Kasumi-1 (cell line): ENCODE data around the gene CTNNBL1.

Source experiments
- DNase-seq, 2 experiments: peaks; one replicate each; lab custom pipeline; 2025; lab: John Stamatoyannopoulos, UW

The CTNNBL1 gene

DNA sequence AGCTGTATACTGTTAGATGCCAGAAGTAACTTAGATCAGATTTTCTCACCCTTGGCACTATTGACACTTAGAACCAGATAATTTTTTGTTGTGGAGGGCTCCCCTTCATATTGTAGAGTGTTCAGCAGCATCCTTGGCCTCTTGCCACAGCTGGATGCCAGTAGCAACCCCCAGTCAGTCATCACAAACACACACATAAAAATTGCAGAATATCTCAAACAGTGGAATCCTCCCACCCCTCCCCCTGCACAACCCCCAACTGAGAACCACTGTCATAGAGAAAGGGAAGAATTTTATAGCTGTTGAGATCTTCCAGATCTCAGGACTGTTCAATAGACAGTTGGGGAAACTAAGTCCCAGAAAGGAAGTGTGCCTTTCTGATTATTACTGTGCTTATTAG, 127.9 kb downstream of the CTNNBL1 start:
- no peak for DNase-seq

DNA sequence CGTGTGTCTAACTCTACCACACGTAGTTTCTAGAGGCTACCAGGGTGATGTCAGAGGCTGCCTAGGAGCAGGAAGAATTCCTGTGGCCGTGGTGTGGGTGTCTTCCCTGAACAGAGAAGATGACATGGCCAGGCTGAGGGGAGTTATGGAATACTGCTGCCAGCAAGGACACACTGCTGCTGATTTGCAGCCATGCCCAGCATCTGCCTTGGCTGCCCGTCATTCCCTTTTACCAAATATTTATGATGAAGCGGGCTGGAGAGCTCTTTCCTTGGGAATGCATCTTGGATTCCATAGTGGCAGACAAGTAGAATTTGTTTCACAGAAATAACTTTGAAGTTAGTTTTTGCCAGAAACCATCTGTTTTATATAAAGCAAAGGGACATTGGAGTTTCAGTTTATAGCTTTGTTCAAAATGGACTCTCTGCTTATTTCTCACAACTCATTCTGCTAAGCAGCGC, 128.3 kb downstream of the CTNNBL1 start:
- no peak for DNase-seq

DNA sequence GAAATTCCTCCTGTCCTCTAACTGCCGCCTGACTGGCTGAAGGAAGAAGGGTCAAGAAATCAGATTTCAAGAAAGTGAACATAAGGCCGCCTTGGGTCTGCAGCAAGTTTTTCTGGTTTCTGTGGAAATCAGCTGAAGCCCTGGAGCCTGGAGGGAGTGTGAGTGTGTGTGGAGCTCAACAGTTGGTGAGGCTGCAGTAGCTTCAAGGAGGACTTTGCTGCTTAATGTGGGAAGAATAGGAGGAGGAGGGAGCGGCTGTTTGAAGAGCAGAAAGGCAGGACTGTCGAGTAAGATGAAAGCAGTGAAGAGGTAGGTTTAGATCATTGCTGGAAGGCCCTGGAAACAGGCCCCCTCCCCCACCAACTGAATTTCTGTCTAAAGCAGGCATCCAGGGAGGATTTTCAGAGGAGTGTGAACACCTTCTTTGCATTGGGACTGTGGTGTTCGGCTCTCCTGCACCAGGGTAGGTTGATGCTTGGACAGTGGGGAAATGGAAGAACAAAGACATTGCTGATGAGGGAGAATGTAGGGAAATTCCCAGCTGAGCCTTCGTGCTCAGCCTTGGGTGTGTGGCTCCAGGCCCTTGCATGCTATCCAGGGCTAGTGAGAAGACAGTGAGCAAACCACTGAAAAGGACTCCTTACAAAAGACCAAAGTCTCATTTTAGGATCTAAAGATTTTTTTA, 129.6 kb downstream of the CTNNBL1 start:
- no peak for DNase-seq

DNA sequence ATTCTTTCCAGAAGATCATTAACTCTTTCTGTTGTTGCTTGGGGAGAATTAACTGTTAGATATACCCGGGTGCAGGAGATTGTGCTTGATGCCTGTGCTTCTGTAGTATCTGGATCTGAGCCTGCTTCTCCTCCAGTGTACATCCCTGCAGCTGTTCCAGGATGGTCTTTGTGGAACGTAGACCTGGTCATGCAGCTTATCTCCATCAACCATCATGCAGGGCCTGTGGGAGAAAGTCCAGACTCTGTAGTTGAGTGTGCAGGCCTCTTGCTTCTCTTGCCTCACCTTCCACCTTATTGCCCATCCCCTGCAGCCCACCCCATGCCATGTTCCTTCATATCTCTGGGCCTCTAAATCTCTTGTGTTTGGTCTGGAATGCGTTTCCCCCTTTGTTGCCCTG, 133.8 kb downstream of the CTNNBL1 start:
- DNase-seq, result no peak

DNA sequence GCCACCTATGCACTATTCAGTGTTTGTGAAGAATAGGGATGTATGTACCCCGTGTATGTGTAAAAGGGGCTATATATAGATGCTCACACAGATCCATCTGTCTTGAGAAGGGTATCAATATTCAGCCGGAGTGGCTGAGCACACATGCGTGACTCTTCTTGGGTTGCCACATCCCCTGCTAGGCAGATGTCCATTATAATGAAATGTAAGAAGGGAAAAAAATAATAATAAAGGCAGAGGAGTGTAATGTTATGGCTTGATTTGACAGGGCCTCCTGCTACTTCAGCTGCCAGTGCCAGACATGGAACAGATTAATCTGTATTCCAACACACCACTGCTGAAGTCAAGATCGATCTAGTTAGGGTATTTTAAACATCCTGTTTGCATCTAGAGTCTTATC, 134.9 kb downstream of the CTNNBL1 start:
- DNase-seq, result no peak

DNA sequence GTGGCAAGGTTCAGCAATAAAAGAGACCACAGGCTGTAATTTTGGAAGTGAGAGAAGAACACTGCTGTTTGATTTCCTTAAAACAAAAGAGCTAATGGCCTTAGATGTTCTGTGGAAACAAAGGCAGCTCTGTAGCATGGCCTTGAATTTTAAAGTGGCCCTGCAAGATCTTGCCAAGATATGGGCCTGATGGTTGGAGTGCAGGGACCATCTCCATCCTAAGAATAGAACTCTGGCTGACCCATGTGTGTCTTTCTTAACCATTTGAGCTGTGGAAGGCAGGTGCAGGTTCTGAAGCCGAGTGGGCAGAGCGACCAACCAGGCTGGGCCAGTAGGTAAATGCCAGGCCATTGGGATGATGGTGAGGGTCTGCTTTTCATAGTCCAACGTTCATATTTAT, 135.3 kb downstream of the CTNNBL1 start:
- DNase-seq, result no peak

DNA sequence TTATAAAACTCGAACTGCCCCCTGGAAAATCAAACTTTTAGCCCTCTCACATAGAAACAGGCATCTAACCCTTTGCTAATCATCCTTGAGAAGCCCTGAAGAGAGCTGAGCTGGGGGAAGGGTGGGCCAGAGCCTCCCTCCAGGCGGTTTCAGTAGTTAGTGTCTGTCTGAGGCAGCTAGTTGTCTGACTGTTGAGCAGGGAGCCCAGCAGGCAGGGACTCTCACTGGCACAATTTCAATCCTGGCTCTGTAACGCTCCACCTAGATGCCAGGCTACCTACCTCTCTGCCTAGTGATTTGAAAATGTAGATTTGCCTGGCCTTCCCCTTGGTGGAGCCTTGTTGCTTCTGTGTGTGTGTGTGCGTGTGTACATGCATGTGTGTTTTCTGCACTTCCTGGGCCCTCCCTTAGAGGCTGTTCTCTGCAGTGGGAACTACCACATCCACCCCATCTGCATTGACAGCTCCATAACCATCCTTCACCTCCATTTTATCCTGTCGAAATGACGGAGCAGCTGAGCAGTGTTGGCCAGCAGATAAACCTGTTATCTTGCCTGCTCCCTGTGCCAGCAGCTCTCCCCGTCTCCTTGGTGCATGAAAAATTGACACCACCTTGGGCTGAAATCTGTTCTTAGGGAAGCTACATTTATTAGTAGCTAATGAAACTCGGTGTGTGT, 139.5 kb downstream of the CTNNBL1 start:
- DNase-seq, result no peak

DNA sequence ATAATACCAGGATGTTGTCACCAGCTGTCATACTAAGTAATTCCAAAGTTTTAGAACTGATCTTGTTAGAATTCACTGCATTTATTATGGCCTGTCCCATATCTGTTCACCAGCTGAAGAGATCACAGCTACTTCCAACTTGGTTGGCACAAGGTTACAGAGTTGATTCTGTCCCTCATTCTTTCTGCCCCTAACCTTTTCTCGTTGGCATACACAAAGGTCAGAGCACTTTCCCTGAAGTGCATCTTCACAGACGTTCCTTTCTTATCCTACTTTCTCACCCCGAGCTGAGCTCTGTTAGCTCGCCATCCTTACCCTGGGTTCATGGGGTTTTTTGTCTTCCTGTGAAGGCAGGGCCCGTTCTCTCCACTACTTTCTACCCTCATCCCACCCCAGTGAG, 143.1 kb downstream of the CTNNBL1 start:
- DNase-seq, result no peak

DNA sequence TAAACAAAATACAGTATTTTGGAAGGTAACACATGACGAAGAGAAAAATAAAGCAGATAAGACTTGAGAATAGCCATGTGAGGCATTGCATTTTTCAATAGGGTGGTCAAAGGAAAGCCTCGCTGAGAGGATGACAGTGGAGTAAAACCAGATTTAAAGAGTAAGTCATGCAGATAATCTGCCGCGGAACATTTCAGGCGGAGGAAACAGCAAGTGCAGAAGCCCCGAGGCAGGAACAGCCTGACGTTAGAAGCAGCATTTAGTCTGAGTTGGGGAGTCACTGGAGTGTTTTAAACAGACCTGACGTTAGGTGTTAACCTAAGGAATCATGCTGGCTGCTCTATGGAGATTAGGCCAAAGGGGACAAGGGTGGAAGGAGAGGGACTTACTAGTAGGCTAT, 144.1 kb downstream of the CTNNBL1 start:
- no peak for DNase-seq

DNA sequence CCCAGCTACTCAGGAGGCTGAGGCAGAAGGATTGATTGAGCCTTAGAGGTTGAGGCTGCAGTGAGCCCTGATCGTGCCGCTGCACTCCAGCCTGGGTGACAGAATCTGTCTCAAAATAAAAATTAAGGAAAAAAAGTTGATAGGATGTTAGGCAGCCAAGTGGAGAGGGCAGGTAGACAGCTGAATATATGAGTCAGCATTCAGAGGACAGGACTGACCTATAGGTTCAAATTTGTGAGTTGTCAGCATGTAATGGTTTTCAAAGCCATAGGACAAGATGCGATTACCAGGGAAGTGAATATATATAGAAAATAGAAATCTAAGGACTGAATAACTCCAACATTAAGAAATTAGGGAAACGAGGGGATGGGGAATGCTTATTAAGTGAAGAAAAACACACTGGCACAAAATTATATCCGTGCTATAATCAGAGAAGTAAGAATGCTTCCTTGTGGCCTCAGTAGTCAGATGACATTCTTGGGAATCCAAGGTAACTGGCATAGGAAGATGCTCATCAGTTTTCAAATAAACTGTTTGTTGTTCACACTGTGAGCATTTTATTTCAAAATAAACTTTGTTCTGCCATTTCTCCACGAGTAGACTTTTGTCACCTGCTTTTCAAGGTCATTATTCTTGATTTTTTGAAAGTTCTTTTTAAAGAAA, 145.1 kb downstream of the CTNNBL1 start:
- no peak for DNase-seq

DNA sequence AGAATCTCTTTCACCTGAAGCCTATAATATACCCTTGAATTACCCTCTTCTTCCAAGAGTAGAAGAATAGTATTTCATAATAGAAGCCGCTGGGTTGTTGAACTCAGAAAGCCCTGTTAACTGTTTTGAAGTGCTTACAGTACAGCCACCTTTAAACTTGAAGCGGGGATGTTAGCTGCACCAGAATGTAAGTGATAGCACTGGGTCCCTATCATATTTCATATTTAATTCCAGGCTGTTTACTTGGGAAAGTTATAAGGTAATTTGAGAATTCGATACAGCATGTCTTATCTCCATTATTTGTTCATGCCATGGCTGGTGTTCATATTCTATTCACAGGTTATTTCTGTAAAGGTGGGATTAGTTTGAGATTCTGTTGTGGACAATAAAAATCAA, 145.6 kb downstream of the CTNNBL1 start:
- no peak for DNase-seq

DNA sequence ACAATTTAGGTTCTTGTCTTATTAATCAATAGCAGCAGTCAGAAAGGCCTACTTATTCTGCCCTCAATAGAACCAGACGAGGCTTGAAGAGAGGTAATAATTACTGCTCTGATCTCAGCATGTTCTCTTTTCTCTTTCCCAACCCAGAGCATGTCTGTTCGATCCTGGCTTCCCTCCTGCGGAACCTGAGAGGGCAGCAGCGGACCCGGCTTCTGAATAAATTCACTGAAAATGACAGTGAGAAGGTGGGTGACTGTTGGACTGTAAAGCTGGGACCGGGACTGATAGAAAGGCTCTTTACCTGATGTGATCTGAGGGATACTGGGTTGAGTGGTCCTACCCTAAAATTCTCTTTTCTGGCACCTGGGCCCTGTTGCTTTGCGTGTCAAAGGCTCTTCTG, 146.1 kb downstream of the CTNNBL1 start:
- DNase-seq, result no peak

DNA sequence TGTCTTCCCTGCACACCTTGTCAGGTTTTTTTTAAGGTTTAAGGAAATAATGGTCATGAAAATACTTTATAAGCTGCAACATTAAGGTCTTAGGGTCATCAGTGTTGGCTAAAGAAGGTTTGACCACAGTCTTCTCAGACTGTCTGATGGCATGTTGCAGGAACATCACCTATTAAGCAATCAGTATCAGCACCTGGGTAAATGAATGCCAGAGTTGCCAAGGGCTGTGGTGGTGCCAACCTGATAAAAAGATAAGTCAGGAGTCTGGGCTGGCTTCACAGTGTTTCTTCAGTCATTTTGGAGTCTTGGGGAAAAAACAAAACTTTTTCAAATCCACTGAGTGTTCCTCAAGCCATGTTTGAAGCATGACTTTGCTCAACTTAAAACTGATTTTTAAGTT, 147.6 kb downstream of the CTNNBL1 start:
- no peak for DNase-seq

DNA sequence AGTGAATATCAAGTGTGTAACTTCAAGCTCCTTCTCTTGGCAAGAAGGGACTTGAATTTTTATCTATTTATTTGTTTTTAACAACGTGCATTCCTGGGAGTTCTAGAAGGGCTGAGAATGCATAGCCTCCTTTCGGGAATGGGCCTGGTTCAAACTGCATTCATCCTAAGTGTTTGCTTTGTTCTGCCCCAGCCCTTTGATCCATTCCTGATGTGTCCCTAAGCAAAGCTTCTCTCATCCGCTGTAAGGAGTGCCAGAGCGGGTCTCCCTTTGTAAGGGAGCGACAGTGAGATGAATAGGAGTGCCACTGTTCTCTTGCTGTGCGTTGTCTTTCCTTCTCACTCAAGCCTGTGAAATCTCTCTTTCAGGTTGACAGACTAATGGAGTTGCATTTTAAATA, 148.1 kb downstream of the CTNNBL1 start:
- DNase-seq, result no peak

DNA sequence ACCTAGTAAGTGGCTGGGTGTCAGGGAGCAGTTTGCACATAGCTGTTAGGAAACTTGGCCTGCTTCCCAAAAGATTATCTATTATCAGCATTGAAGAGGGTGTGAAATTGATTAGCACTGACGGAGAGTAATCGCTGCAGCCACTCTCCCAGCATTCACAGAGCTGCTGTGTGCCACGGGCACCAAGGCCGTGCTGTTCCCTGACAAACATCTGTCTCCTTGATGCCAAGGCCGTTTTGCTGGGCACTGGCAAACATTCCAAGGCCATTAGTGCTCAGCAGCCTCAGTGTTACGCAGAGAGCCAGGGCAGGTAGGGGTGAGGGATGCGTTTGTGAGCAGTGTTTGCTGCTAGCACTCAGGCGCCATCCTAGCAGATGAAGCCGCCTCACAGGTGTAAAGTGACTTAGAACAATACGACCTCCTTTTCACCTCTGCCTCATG, 151.4 kb downstream of the CTNNBL1 start:
- no peak for DNase-seq

DNA sequence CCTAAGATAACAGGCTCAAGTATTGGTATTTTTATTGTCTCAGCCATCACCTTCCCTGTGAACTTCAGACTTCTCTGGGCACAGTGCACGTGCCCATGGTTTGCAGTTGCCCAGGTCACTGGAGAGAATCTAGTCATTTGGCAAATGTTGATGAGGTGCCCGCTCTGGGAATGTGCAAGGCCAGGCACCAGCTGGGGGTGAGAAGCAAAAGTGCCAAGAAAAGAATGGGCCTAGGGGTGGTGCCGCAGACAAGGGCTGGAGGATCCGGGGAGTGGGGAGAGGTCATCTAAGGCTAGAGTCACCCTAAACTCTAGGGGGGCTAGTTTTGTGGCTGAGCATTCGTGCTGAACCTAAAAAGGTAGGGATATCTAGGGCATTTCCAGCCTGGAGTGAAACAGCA, 152.0 kb downstream of the CTNNBL1 start:
- no peak for DNase-seq

DNA sequence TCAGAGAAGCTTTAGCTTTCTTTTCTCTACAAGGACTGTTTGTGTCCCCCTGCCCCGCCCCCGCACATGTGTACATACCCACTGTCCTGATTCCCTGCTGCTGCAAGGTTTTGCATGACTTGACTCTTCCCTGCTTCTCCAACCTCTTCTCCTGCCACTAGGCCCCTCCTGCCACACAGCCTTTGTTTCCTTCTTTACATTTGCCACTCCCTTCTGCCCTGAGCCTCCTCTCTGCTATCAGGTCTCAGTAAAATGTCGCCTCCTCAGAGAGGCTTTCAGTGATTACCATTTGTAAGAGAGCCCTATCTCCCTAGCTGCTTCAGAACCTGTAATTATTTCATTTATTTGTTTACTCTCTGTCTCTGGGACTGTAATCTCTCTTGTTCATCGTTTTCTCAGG, 152.7 kb downstream of the CTNNBL1 start:
- DNase-seq, result no peak

DNA sequence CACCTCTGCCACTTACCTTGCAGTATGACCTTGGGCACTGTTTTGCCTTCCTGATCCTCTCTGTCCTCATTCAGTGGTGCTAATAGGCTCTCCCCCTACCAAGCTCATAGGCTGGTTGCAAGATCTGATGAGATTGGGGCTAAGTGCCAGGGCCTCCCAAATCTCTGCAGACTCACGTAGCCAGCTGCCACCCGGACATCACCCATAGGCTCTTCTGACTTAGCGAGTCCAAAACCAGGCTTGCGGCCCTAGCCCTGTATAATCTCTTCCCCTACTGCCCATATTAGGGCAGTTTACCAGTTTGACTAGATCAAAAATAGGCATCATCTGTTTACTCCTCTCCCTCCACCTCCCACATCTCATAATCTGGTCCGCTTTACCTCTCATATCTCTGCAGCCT, 154.9 kb downstream of the CTNNBL1 start:
- no peak for DNase-seq

DNA sequence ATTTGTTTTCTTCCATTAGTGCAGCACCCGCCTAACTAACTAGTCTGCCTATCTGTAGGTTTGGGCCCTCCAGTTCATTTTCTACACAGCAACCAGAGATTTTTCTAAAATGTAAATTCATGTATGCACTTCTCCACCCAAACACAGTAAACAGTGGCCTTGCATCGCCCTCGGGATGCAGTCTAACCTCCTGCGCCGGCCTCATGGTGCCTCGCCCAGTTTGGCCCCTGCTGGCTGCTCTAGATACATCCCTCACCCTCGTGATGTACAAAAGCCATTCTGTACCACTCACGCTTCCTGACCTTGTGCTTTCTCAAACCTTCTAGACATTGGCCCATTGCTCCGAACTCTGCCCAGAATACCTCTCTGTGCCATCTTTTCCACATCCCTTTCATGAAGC, 155.3 kb downstream of the CTNNBL1 start:
- no peak for DNase-seq

DNA sequence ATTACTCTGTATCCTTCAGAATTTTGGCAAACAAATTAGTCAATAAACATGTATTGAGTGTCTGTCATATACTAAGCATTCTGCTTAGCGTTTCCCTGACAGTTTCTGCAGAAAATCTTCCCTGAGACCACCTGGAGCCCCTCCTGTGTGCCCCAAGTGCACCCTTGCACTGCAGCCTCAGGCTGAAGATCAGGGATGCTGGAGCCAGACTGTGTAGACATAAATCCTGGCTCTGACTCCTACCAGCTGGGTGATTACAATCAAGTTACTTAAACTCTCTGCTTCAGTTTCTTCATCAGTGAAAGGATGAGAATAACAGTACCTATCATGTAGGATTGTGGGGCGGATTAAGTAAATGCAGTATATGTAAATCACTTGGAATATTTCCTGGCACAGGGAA, 155.7 kb downstream of the CTNNBL1 start:
- DNase-seq, result no peak

DNA sequence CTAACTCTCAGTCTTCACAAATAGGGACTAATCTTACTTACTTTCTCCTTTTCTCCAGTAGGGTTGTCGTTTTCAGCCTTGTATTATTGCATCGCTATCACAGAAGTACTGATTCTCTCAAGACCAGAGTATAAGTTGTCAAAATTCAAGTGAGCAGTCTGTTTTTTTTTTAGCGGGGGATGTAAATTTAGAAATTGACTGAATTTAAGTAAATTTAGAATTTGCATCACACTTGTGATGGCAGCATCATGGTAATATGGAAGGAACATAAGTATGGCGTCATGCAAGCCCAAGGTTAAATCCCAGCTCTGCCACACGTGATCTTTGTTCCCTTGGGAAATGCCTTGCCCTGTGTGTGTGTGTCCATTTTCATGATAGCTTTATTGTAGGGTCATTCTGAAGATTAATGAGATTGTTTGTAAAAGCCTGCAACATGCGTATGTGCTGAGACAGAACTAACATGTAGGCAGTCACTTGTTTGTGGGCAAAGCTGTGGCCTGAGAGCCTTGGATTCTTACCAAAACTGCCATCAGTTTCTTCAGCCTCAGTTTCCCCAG, 156.3 kb downstream of the CTNNBL1 start:
- DNase-seq, result no peak

DNA sequence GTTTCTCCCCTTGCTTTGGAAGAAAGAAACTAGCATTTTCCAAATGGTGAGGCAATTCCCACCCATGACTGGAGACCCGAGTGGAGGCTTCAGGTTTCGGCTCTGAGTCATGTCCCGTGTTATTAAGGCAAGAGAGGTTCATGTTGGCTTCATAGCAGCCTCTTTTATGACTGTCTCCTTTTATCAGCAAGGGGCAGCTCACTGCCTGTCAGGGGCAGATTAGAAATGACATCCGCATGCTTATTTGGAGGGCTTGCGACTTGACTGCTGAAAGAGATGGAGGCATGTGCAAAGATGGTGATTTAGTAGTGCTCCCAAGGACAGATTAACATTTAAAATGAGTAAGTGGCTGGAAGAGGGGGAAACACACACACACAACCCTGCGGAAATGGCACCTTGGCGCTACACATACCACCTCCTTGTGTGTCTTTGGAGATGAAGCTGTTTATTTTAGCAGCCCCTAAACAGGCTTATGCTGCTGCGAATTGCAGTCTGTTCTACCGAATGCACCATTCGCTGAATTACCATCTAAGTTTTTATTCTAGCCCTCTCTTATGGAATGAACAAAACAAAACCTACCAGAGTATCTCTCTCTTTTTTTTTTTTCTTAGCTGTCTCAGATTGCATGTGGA, 157.0 kb downstream of the CTNNBL1 start:
- no peak for DNase-seq

DNA sequence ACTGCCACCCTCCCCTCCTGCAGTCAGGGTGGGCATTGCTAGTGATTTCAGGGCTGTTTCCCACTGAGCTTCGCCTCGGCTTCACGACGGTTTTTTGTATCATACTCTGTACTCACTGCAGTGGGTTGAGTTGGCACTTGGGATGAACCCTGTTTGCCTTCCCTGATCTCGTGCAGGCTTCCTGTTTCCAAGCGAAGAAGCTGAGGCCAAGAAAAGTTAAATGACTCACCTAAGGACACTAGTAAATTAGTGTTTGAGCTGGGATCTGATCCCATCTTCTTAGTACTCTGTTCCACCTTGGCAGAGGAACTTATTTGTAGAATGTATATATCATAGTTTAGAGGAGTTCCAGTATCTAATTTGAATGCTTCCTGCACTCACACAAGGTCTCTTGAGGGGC, 158.8 kb downstream of the CTNNBL1 start:
- DNase-seq, result no peak
